Loucy (cell line): ENCODE results near the gene NCOA7.

Experiments
- CTCF ChIP-seq: fragments of 200-600 bp; sonication (generic); conservative IDR thresholded peaks from 2 replicates; pipeline ENCODE4 v1.5.1; 2014; ENCODE audit warnings: mild to moderate bottlenecking, antibody characterized with exemption, low read length
- EZH2phosphoT487 ChIP-seq: fragments of 200-600 bp; IDR thresholded peaks from 2 replicates; pipeline ENCODE4 v1.6.1; 2018; ENCODE audit warnings: antibody characterized with exemption, mild to moderate bottlenecking, moderate library complexity, borderline replicate concordance

DNA sequence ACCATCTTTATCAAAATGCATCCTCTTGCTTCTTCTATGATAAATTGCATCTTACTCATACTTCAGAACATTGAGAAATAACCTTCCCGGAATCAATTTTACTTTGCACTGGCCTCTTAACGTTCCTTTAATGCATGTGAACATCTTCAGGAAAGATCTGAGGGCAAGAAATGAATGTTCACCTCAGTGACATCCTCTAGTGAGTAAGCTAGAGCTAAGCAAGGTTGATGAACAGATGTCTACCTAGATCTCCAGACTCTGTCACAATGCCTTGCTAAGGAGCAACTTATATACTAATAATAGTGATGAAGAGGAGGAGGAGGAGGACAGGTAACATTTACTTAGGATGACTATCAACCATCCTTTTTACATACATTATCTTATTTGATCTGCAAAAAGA lies 149.0 kb downstream of the NCOA7 start:
- TF ChIP-seq CTCF (no peak), EZH2phosphoT487 (no peak)
